ENCODE measurements around the gene ZNF90.
A peak's percentile ranks its signal among the peaks of the same experiment; 100 is the strongest.
"Not testable (repeated sequence)": the region's sequence is repeated elsewhere in the genome, so short reads cannot be mapped to it uniquely, and the experiment has no call there.

ZNF90 gene

DNA sequence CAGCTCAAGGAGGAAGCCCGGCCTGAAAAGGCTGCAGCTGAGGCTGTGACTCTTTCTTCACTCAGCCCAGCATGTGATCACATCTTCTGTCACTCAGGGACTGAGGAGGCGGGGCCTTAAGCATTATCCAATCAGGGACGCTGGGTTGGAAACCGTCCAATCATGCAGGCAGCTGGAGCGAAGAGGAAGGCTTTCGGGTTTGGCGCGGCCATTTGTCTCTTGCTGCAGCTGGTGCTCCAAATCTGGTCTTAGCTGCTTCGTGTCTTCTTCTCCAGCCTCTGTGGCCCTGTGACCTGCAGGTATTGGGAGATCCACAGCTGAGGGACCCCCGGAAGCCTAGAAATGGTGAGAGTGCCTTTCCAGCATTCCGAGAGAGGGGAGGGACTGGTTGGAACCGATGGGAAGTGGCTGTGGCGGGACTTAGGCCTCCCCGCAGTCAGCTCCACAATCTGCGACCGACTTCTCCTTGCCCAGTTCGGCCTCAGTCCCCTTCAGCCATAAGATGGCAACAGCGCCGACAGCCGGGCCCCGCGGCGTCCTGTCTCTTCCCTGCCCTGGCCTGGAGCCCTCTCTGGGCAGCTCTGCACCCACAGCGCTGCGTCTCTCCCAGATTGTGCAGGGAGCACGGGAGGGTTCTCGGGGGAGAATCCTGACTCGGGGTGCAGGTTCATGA lies at the start of gene ZNF90:
Gene ZNF90, plus strand, starts transcription at position 210 of the 673 bp plus-strand sequence. Its CDS starts 133 bp downstream, at position 343.
- DNase-seq (ENCODE audit: low read depth in 3 of 3): peak; percentile 50 to 72 (median 69)

- DNase-seq (ENCODE audit: low read depth in 3 of 3): no peak
These were observed 49.2 kb upstream of the ZNF90 start for GRCh38 chr19:20028611-20029010.

- DNase-seq (ENCODE audit: low read depth in 3 of 3): no peak
These were observed 41.9 kb upstream of the ZNF90 start for GRCh38 chr19:20035935-20036334.

GRCh38 chr19:20038358-20039202 lies 39.2 kb upstream of the ZNF90 start:
- DNase-seq (ENCODE audit: low read depth in 3 of 3): no peak

GRCh38 chr19:20039203-20039723 lies 38.5 kb upstream of the ZNF90 start, which contains the start of gene ZNF682:
TSS of gene ZNF682 (minus strand) at chr19:20039505. CDS start at chr19:20039345, 160 bp downstream.
- DNase-seq (ENCODE audit: low read depth in 3 of 3): peak; percentile 82 to 92 (median 88)

DNA sequence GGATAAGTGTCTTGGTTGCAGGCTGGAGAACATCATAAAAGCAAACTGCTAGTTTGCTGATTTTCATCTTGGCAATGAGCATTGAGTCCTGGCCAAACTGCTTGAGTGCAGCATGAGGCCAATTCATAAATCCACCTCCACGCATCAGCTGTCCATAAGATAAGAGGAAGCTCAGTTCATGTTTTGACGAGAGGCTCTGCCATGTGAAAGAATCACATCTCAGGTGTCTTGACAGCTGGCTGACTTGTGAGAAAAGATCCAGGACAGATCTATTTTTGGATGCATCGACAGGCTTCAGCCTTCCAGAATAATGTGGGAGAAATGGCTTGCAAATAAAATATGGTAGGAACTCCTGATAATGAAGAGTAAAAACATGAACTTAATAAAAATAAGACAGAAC lies 33.1 kb upstream of the ZNF90 start:
- DNase-seq (ENCODE audit: low read depth in 3 of 3): no peak

- DNase-seq (ENCODE audit: low read depth in 3 of 3): not testable (repeated sequence)
These were observed 32.1 kb upstream of the ZNF90 start for GRCh38 chr19:20045742-20046141.

- DNase-seq (ENCODE audit: low read depth in 3 of 3): peak; percentile 34 to 53 (median 45)
These were observed 25.7 kb upstream of the ZNF90 start for GRCh38 chr19:20051841-20052768.

GRCh38 chr19:20058738-20059137 lies 19.1 kb upstream of the ZNF90 start:
- not testable (repeated sequence) for DNase-seq (ENCODE audit: low read depth in 3 of 3)

GRCh38 chr19:20060282-20060681 lies 17.5 kb upstream of the ZNF90 start:
- DNase-seq (ENCODE audit: low read depth in 3 of 3): no peak

DNA sequence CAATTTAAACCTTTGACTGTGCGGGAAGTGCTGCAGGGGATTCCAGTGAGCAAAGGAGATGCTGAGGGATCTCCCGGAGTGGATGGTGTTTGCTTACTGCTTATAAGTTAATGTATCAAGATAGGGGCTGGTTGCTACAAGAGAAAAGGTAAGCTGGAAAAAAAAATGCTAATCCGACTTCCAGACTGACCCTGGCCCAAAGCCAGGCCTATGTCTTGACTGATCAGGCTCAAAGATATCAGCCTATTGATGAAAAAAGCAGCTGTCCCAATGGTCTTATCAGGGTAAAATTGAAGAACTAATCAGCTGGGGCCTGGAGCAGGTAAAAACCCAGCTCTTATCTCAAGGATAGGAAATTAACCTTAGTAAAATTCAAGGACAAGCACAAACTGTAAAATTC lies 10.9 kb upstream of the ZNF90 start:
- no peak for DNase-seq (ENCODE audit: low read depth in 3 of 3)

DNA sequence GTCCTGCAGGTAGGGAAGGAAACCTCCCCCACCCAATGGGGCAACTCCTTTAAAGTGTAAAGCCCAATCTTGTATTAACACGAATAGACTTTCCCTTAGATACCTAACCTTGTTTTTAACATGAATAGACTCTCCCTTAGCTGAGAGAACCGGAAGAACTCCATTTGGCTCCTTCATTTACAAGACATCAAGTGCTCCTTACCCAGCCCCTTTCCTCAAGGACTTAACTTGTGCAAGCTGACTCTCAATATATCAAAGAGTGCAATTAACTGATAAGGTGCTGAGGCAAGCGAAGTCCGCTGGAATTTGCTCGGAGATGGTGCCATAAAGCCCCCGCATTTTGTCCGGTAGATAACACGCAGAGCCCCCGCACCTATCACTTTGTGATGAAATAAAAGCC lies 9.9 kb upstream of the ZNF90 start:
- DNase-seq (ENCODE audit: low read depth in 3 of 3): no peak

DNA sequence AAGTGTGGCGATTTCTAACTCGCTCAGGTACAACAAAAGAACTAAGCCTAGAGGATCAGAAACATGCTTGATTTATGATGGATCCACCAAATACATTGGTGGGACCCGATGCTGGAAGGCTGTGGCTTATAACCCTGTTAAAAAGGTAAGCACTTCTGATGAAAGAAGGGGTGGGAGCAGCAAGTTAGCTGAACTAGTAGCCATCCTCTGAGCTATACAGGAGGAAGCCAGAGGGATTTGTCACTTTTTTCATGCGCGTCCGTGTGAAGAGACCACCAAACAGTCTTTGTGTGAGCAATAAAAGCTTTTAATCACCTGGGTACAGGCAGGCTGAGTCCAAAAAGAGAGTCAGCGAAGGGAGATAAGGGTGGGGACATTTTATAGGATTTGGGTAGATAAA lies 9.2 kb upstream of the ZNF90 start:
- DNase-seq (ENCODE audit: low read depth in 3 of 3): not testable (repeated sequence)

DNA sequence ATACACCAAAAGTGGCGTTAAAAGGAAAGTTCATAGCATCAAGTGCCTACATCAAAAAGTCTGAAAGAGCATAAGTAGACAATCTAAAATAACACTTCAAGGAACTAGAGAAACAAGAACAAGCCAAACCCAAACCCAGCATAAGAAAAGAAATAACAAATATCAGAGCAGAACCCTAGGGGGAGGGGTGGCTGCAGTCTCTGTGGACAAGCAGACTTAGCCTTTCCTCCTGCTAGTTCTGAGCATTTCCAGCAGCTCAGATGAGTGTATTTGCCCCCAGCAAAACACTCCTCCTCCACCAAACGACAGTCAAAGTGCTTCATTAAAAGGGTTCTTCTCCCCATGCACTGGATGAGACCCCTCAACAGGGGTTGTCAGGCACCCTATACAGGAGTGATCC lies 7.1 kb upstream of the ZNF90 start:
- no peak for DNase-seq (ENCODE audit: low read depth in 3 of 3)

GRCh38 chr19:20072936-20073335 lies 4.9 kb upstream of the ZNF90 start:
- DNase-seq (ENCODE audit: low read depth in 3 of 3): no peak

- DNase-seq (ENCODE audit: low read depth in 3 of 3): no peak
These were observed 806 bp downstream of the ZNF90 start for GRCh38 chr19:20078581-20079031.

- DNase-seq (ENCODE audit: low read depth in 3 of 3): no peak
These were observed 1.7 kb downstream of the ZNF90 start for GRCh38 chr19:20079476-20079875.

DNA sequence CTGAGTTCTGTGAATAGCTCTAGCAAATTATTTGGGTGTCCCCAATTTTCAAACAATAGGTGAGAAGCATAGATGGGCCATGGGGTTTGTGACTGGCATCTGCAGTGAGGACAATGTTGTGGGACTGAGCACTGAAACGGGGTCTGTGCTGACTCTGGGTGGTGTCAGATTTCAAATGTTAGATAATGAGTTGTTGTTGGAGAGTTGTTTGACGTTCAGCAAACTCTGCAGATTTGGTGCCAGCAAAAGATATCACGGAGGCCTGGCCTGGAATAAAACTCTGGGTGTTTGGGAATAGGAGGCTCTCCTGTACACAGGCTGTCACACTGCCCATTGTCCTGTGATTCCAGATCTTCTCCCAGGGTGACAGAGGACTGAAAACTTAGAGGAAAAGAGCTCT lies 2.9 kb downstream of the ZNF90 start:
- DNase-seq (ENCODE audit: low read depth in 3 of 3): no peak

DNA sequence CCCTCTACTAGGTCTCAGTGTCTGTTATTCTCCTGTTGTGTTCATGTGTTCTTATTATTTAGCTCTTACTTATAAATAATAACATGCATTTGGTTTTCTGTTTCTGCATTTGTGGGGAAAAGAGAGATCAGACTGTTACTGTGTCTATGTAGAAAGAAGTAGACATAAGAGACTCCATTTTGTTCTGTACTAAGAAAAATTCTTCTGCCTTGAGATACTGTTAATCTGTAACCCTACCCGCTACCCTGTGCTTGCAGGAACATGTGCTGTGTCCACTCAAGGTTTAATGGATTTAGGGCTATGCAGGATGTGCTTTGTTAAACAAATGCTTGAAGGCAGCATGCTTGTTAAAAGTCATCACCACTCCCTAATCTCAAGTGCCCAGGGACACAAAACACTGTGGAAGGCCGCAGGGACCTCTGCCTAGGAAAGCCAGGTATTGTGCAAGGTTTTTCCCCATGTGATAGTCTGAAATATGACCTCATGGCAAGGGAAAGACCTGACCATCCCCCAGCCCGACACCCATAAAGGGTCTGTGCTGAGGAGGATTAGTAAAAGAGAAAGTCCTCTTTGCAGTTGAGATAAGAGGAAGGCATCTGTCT lies 4.5 kb downstream of the ZNF90 start:
- DNase-seq (ENCODE audit: low read depth in 3 of 3): not testable (repeated sequence)

DNA sequence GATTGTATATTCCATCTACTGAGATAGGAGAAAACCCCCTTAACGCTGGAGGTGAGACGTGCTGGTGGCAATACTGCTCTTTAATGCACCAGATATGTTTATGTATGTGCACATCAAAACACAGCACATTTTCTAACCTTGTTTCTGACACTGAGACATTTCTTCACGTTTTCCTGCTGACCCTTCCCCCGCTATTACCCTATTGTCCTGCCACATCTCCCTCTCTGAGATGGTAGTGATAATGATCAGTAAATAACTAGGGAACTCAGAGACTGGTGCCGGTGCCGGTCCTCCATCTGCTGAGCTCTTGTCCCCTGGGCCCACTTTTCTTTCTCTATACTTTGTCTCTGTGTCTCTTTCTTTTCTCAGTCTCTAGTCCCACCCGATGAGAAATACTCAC lies 5.1 kb downstream of the ZNF90 start:
- DNase-seq (ENCODE audit: low read depth in 3 of 3): not testable (repeated sequence)

DNA sequence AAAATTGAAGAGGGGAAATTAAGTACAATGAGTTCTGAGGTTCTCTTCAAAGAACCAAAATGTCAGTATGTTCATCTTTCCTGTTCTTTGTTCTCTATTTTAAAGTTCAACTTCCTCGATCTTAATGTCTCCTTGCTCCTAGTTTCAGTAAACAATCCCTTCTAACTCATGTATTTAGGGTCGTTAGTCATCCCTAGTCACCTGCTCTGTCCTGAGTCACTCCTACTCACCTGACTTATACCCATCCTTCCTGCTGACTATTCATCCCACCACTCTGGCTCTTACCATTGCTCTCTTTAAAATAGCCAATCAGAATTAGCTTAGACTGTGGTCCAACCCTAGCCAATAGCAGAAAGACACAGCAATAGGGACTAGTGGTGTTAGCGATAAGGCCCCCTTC lies 24.3 kb downstream of the ZNF90 start:
- no peak for DNase-seq (ENCODE audit: low read depth in 3 of 3)
